WTC11 (cell line): ENCODE data around the gene SMC1B. TPM values are rescaled to one million over a fixed set of nuclear protein-coding genes. Genes with fewer than 3 reads are reported as not detected.
A peak's percentile ranks its signal among the peaks of the same experiment; 100 is the strongest.

Experiments used
- ATAC-seq: fragments of 200-7000 bp; cut with Tn5 transposase; 2 replicates; pipeline ENCODE4 v1.10.0; 2021; ENCODE audit warnings: mild to moderate bottlenecking, moderate library complexity
- CTCF ChIA-PET: fragments of 300-600 bp; sonication (Branson Sonifier 250); formaldehyde crosslinking; loops from one replicate; lab custom pipeline; 2021; ENCODE audit warnings: antibody characterized with exemption; lab: Charles Lee
- POLR2A ChIA-PET: fragments of 350-600 bp; sonication (Branson Sonifier 250); formaldehyde crosslinking; loops from one replicate; lab custom pipeline; 2021; ENCODE audit warnings: antibody characterized with exemption; lab: Charles Lee
- DNase-seq: peaks from one replicate; pipeline ENCODE4 v3.0.0; 2021; ENCODE audit warnings: low spot score
- H3K27ac Mint-ChIP-seq: 2 replicates; pipeline ENCODE4 v1.8.0; 2021; ENCODE audit warnings: mixed read lengths
- H3K27me3 Mint-ChIP-seq: 2 replicates; pipeline ENCODE4 v1.8.0; 2021; ENCODE audit warnings: low read depth, mild to moderate bottlenecking, moderate library complexity, mixed read lengths
- H3K36me3 Mint-ChIP-seq: 2 replicates; pipeline ENCODE4 v1.8.0; 2021; ENCODE audit warnings: mixed read lengths
- H3K4me1 Mint-ChIP-seq: 2 replicates; pipeline ENCODE4 v1.8.0; 2022; ENCODE audit warnings: mixed read lengths
- H3K4me3 Mint-ChIP-seq: 2 replicates; pipeline ENCODE4 v1.8.0; 2021; ENCODE audit warnings: mild to moderate bottlenecking, moderate library complexity, mixed read lengths
- H3K9me3 Mint-ChIP-seq: 2 replicates; pipeline ENCODE4 v1.8.0; 2021; ENCODE audit warnings: mixed read lengths
- ATF1 ChIP-seq: sonication (generic); formaldehyde crosslinking; IDR thresholded peaks from 2 replicates; pipeline ENCODE4 v1.8.1; 2023; ENCODE audit warnings: mild to moderate bottlenecking, moderate library complexity, missing genetic modification reagents
- ELF4 ChIP-seq: sonication (generic); formaldehyde crosslinking; IDR thresholded peaks from 2 replicates; pipeline ENCODE4 v1.8.1; 2022; ENCODE audit warnings: low read depth, mild to moderate bottlenecking, moderate library complexity, missing genetic modification reagents
- FOXK1 ChIP-seq: sonication (generic); formaldehyde crosslinking; IDR thresholded peaks from 2 replicates; pipeline ENCODE4 v1.8.0; 2022; ENCODE audit warnings: mild to moderate bottlenecking, moderate library complexity, missing genetic modification reagents
- GRHL2 ChIP-seq: fragments of 250-450 bp; sonication (Bioruptor Pico); IDR thresholded peaks from 2 replicates; pipeline ENCODE4 v1.8.0; 2022; ENCODE audit warnings: mild to moderate bottlenecking, moderate library complexity; ENCODE audit not compliant: insufficient replicate concordance, severe bottlenecking
- HMGA2 ChIP-seq: fragments of 250-450 bp; sonication (Bioruptor Pico); IDR thresholded peaks from 2 replicates; pipeline ENCODE4 v1.4.0; 2021; ENCODE audit warnings: mild to moderate bottlenecking, moderate library complexity
- JUN ChIP-seq: sonication (generic); formaldehyde crosslinking; IDR thresholded peaks from 2 replicates; pipeline ENCODE4 v1.8.0; 2023; ENCODE audit warnings: mild to moderate bottlenecking, missing genetic modification reagents
- MXD4 ChIP-seq: fragments of 250-450 bp; sonication (Bioruptor Pico); IDR thresholded peaks from 2 replicates; pipeline ENCODE4 v1.8.0; 2021; ENCODE audit warnings: mild to moderate bottlenecking, moderate library complexity, borderline replicate concordance
- NFE2L1 ChIP-seq: sonication (generic); formaldehyde crosslinking; IDR thresholded peaks from 2 replicates; pipeline ENCODE4 v1.8.1; 2023; ENCODE audit warnings: missing genetic modification reagents
- RELA ChIP-seq: sonication (generic); formaldehyde crosslinking; IDR thresholded peaks from 2 replicates; pipeline ENCODE4 v1.8.1; 2022; ENCODE audit warnings: missing genetic modification reagents, mild to moderate bottlenecking, borderline replicate concordance
- RORB ChIP-seq: fragments of 250-450 bp; sonication (Bioruptor Pico); IDR thresholded peaks from 2 replicates; pipeline ENCODE4 v1.9.0; 2021; ENCODE audit warnings: mild to moderate bottlenecking
- SMAD4 ChIP-seq: sonication (generic); formaldehyde crosslinking; IDR thresholded peaks from 2 replicates; pipeline ENCODE4 v1.8.0; 2022; ENCODE audit warnings: mild to moderate bottlenecking, missing genetic modification reagents
- SOX15 ChIP-seq: fragments of 250-450 bp; sonication (Bioruptor Pico); IDR thresholded peaks from 2 replicates; pipeline ENCODE4 v1.9.0; 2021; ENCODE audit warnings: mild to moderate bottlenecking
- TEAD1 ChIP-seq: sonication (generic); formaldehyde crosslinking; IDR thresholded peaks from 2 replicates; pipeline ENCODE4 v1.8.0; 2022; ENCODE audit warnings: mild to moderate bottlenecking, missing genetic modification reagents
- ZNF232 ChIP-seq: sonication (generic); formaldehyde crosslinking; IDR thresholded peaks from 2 replicates; pipeline ENCODE4 v1.8.0; 2022; ENCODE audit warnings: mild to moderate bottlenecking, missing genetic modification reagents
- ZNF263 ChIP-seq: sonication (generic); formaldehyde crosslinking; IDR thresholded peaks from 2 replicates; pipeline ENCODE4 v1.8.1; 2022; ENCODE audit warnings: low read depth, mild to moderate bottlenecking, moderate library complexity, missing genetic modification reagents
- ZNF423 ChIP-seq: fragments of 250-450 bp; sonication (Bioruptor Pico); IDR thresholded peaks from 2 replicates; pipeline ENCODE4 v2.1.2; 2022; ENCODE audit warnings: mild to moderate bottlenecking, moderate library complexity
- total RNA-seq: library from RNA; stranded (reverse); gene quantifications from 3 replicates; pipeline ENCODE4 v1.2.3, GENCODE V29; 2021
- TF ChIP-seq, protein P1 (sequence below): sonication (generic); formaldehyde crosslinking; IDR thresholded peaks from 2 replicates; pipeline ENCODE4 v1.8.1; 2023; ENCODE audit warnings: mild to moderate bottlenecking, missing genetic modification reagents
- TF ChIP-seq, protein P2 (sequence below): sonication (generic); formaldehyde crosslinking; IDR thresholded peaks from 2 replicates; pipeline ENCODE4 v1.8.0; 2022; ENCODE audit warnings: mild to moderate bottlenecking, missing genetic modification reagents
- TF ChIP-seq, protein P3 (sequence below): sonication (generic); formaldehyde crosslinking; IDR thresholded peaks from 2 replicates; pipeline ENCODE4 v1.8.0; 2023; ENCODE audit warnings: missing genetic modification reagents
- TF ChIP-seq, protein P4 (sequence below): sonication (generic); formaldehyde crosslinking; IDR thresholded peaks from 2 replicates; pipeline ENCODE4 v1.8.1; 2023; ENCODE audit warnings: mild to moderate bottlenecking, missing genetic modification reagents, moderate library complexity
- TF ChIP-seq, protein P5 (sequence below): sonication (generic); formaldehyde crosslinking; conservative IDR thresholded peaks from 2 replicates; pipeline ENCODE4 v1.8.1; 2022; ENCODE audit warnings: mild to moderate bottlenecking, missing genetic modification reagents
- TF ChIP-seq, protein P6 (sequence below): fragments of 200-600 bp; IDR thresholded peaks from 2 replicates; pipeline ENCODE4 v1.8.0; 2022; ENCODE audit warnings: antibody characterized with exemption

Gene SMC1B
- total RNA-seq, 1 experiment from 2014 or later = 0.07 TPM

DNA sequence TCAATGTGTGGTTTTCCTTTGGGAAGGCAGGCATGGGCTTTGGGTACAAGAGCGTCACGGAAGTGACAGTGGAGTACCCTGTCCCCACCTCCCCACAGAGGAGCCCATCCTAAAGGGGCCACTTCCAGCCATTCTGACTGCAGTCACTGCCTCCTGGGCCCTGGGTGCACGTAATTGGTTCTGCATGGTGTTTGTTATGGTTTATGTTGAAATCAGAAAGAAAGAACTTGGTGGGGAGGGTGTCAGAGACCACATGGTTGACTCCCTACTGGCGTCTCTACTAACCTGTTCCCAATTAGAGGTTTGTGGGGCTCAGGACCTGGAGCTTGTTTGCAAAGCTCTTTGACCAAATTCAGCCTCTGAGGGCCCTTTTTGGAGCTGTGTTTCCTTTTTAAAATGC is 40.9 kb upstream of the SMC1B start (continued):
- TF ChIP-seq, protein P1, sequence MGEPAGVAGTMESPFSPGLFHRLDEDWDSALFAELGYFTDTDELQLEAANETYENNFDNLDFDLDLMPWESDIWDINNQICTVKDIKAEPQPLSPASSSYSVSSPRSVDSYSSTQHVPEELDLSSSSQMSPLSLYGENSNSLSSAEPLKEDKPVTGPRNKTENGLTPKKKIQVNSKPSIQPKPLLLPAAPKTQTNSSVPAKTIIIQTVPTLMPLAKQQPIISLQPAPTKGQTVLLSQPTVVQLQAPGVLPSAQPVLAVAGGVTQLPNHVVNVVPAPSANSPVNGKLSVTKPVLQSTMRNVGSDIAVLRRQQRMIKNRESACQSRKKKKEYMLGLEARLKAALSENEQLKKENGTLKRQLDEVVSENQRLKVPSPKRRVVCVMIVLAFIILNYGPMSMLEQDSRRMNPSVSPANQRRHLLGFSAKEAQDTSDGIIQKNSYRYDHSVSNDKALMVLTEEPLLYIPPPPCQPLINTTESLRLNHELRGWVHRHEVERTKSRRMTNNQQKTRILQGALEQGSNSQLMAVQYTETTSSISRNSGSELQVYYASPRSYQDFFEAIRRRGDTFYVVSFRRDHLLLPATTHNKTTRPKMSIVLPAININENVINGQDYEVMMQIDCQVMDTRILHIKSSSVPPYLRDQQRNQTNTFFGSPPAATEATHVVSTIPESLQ (CRISPR knock-in tag) = no peak

DNA sequence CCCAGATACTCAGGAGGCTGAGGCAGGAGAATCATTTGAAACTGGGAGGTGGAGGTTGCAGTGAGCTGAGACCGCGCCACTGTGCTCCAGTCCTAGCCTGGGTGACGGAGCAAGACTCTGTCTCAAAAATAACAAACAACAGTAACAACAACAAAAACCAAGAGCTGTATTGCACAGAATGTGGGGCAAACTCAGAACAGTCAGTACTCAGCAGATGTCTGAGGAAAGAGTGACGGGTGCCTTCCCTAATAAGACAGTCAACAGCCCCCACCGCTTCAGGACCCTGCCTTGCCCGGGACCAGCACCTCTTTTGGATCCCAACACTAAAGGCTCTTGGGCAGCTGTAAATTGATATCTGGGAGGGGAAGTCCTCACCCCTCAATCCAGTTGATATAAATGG is 40.4 kb upstream of the SMC1B start:
- no peak for ATAC-seq
- no peaks in the 10 kb centered on the region for H3K4me1 Mint-ChIP-seq
- no peak overlapping the region for H3K27ac Mint-ChIP-seq
- POLR2A ChIA-PET = no interaction called here
- TF ChIP-seq, protein P2, sequence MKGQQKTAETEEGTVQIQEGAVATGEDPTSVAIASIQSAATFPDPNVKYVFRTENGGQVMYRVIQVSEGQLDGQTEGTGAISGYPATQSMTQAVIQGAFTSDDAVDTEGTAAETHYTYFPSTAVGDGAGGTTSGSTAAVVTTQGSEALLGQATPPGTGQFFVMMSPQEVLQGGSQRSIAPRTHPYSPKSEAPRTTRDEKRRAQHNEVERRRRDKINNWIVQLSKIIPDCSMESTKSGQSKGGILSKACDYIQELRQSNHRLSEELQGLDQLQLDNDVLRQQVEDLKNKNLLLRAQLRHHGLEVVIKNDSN (CRISPR knock-in tag) = no peak
- TF ChIP-seq, protein P3, sequence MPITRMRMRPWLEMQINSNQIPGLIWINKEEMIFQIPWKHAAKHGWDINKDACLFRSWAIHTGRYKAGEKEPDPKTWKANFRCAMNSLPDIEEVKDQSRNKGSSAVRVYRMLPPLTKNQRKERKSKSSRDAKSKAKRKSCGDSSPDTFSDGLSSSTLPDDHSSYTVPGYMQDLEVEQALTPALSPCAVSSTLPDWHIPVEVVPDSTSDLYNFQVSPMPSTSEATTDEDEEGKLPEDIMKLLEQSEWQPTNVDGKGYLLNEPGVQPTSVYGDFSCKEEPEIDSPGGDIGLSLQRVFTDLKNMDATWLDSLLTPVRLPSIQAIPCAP (CRISPR knock-in tag) = no peak
- no peak for TF ChIP-seq RELA (CRISPR knock-in tag)
- TF ChIP-seq, all 79 proteins: peak for 0
- DNase-seq = no peak
- H3K27me3 Mint-ChIP-seq = no peaks in the 10 kb centered on the region
- no peak overlapping the region for H3K4me3 Mint-ChIP-seq
- H3K36me3 Mint-ChIP-seq = no peaks in the 10 kb centered on the region
- CTCF ChIA-PET = interaction anchor here (1.2 kb wide), 1 partner anchor 9 kb away, joined by 6 read pairs; no protein-coding TSS in a partner anchor
- H3K9me3 Mint-ChIP-seq = no peaks in the 10 kb centered on the region

DNA sequence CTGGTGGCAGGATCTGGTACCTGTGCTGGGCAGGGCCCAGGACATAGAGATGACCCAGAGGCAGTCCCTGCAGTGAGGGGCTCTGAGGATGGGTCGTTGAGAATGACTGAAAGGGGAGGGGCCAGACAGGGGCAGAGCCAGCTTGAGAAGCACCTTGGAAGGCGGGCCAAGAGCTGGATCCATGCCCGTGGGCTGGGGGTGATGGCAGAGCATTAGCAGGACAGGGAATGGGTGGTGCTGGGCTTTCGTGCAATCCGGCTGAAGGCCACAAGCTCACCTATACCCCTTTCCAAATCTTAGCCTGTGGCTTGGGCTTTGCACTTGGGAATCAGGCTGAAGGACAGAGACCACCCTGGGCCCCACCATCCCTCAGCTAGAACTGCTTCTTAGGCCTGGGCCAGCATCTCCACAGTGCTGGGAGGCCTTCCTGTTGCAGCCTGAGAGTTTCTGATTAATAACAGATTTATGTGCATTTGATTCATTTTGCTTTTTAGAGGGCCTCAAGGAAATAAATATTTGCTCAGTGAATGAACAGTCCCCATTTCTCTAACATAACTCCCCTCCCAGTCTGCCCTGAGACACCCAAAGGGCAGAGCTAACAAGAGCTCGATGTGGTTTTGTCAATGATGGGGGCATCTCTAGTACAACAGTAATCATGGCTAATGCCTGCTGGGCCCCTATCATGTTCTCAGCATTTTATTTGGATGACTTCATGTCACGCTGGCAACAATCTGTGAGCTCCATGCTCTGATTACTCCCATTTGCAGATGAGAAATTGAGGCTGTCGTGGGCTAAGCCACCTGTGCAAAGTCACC is 39.4 kb upstream of the SMC1B start:
- Mint-ChIP-seq H3K4me1 (no peaks in the 10 kb centered on the region), H3K9me3 (no peaks in the 10 kb centered on the region), H3K27me3 (no peaks in the 10 kb centered on the region)
- POLR2A ChIA-PET = no interaction called here
- TF ChIP-seq, protein P4, sequence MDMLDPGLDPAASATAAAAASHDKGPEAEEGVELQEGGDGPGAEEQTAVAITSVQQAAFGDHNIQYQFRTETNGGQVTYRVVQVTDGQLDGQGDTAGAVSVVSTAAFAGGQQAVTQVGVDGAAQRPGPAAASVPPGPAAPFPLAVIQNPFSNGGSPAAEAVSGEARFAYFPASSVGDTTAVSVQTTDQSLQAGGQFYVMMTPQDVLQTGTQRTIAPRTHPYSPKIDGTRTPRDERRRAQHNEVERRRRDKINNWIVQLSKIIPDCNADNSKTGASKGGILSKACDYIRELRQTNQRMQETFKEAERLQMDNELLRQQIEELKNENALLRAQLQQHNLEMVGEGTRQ = no peak
- TF ChIP-seq HMGA2 (CRISPR knock-in tag) = no peak
- no peak for TF ChIP-seq NFE2L1 (CRISPR knock-in tag)
- no peak for TF ChIP-seq ZNF263 (CRISPR knock-in tag)
- no peak for TF ChIP-seq ZNF232 (CRISPR knock-in tag)
- no peak for TF ChIP-seq SMAD4 (CRISPR knock-in tag)
- TF ChIP-seq, protein P5, sequence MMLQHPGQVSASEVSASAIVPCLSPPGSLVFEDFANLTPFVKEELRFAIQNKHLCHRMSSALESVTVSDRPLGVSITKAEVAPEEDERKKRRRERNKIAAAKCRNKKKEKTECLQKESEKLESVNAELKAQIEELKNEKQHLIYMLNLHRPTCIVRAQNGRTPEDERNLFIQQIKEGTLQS (CRISPR knock-in tag) = no peak
- no peak for TF ChIP-seq ELF4
- TF ChIP-seq, all 79 proteins: peak for 0
- H3K4me3 Mint-ChIP-seq = no peak overlapping the region
- peak; percentile 36; the same call in 1 of the 2 replicates for ATAC-seq
- no peak overlapping the region for H3K27ac Mint-ChIP-seq
- no peaks in the 10 kb centered on the region for H3K36me3 Mint-ChIP-seq
- CTCF ChIA-PET = interaction anchor here (1.2 kb wide), 1 partner anchor 10 kb away, joined by 6 read pairs; no protein-coding TSS in a partner anchor
- no peak for DNase-seq

DNA sequence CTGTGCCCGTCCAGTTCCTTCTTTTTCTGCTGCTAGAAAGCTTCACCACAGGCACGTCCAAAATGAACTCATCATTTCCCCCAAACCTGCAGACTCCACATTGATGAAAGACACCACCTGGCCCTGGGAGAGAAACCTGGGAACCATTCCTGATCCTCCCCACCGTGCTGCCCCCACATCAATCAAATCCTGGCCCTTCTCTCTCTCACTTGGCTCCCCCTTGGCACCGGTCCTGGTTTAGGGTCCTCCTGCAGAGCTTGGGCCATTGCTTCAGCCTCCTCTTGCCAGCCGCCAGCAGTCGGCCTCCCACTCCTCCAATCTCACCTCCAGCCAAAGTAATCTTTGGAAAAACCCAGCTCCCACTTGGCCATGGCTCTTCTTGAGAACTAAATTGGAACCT is 38.6 kb upstream of the SMC1B start:
- ChIA-PET POLR2A (no interaction called here), CTCF (interaction anchor here (1.2 kb wide), 1 partner anchor 15 kb away, joined by 3 read pairs; no protein-coding TSS in a partner anchor)
- H3K27ac Mint-ChIP-seq = no peak overlapping the region
- no peak for ATAC-seq
- H3K4me3 Mint-ChIP-seq = no peak overlapping the region
- H3K36me3 Mint-ChIP-seq = no peaks in the 10 kb centered on the region
- H3K27me3 Mint-ChIP-seq = no peaks in the 10 kb centered on the region
- H3K4me1 Mint-ChIP-seq = no peaks in the 10 kb centered on the region
- DNase-seq = no peak
- TF ChIP-seq MXD4 (CRISPR knock-in tag) (no peak), FOXK1 (CRISPR knock-in tag) (no peak), ATF1 (CRISPR knock-in tag) (no peak), GRHL2 (CRISPR knock-in tag) (no peak), JUN (no peak), RORB (CRISPR knock-in tag) (no peak), ZNF423 (CRISPR knock-in tag) (no peak), SOX15 (no peak), TEAD1 (CRISPR knock-in tag) (no peak)
- TF ChIP-seq, protein P1 (CRISPR knock-in tag) = no peak
- TF ChIP-seq, protein P6, sequence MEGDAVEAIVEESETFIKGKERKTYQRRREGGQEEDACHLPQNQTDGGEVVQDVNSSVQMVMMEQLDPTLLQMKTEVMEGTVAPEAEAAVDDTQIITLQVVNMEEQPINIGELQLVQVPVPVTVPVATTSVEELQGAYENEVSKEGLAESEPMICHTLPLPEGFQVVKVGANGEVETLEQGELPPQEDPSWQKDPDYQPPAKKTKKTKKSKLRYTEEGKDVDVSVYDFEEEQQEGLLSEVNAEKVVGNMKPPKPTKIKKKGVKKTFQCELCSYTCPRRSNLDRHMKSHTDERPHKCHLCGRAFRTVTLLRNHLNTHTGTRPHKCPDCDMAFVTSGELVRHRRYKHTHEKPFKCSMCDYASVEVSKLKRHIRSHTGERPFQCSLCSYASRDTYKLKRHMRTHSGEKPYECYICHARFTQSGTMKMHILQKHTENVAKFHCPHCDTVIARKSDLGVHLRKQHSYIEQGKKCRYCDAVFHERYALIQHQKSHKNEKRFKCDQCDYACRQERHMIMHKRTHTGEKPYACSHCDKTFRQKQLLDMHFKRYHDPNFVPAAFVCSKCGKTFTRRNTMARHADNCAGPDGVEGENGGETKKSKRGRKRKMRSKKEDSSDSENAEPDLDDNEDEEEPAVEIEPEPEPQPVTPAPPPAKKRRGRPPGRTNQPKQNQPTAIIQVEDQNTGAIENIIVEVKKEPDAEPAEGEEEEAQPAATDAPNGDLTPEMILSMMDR = no peak
- TF ChIP-seq, all 79 proteins: peak for 0
- H3K9me3 Mint-ChIP-seq = no peaks in the 10 kb centered on the region
